HG02571 (cell line): ENCODE data around the gene PRCC.
"Not testable (repeated sequence)": the region's sequence is repeated elsewhere in the genome, so short reads cannot be mapped to it uniquely, and the experiment has no call there.

Experiments used
- ATAC-seq: cut with Tn5 transposase; IDR thresholded peaks from one replicate; pipeline ENCODE4 v1.9.1; 2021; ENCODE audit warnings: mild to moderate bottlenecking, moderate library complexity; ENCODE audit not compliant: unreplicated experiment

PRCC gene

GRCh38 chr1:156744344-156744743 is 23.0 kb upstream of the PRCC start:
- ATAC-seq: no peak

DNA sequence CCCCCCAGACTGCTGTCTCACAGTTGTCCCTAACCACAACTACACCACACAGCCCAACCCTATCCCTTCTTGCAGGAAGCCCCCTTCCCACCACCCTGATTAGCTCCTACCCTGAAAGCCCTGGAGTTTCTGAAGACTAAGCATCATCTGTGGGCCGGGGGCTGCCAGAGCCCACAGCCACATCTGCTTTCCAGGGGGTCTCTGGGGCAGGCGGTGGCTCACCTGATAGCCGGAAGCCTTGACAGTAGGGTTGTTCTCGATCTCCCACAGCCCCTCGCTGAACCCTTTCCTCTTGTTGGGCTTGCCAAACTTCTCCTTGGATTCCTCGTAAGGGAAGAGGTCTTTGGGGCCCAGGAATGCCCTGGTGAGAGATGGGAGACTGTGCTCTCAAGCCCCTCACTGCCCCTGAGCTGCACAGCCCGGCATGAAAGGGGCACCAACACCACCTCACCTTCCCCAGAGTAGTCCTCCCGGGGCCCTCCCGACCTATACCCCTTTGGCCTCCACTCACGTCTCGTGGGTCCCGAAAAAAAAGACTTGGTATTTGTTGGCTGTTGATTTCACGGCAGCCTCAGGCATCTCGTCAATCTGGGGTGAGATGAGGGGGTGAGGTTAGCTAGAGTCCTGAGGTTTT is 22.4 kb upstream of the PRCC start:
- no peak for ATAC-seq

DNA sequence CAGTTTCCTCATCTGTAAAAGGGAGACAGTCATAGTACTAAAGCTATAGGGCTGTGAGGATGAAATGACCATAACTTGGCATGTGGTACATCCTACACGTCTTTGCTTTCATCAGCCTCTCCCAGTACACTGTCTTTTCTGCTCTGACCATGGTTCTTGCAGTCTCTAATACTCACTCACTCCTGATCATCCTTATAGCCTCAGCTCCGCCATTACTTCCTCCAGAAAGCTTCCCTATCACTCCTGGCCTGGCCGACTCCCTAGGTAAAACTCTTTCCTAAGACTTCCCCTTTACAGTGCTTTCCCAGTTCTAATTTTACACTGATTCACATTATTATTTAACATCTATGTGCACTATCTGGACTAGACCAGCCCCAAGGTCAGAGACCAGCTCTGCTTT is 21.5 kb upstream of the PRCC start:
- no peak for ATAC-seq

DNA sequence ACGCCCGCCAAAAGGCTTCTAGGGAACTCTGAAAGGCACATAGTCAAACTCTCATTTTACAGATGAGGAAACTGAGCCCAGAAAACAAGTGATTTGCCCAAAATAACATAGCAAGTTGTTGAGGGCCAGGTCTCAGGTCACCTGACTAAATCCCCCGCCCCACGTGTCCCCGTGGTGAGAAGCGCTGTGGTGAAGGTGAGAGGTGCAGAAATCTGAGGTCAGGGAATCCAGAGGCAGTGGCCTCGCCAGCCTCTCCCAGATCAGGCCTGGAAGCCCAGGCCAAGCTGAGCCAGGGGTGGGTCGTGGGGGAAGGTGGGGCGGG is 21.0 kb upstream of the PRCC start:
- no peak for ATAC-seq

DNA sequence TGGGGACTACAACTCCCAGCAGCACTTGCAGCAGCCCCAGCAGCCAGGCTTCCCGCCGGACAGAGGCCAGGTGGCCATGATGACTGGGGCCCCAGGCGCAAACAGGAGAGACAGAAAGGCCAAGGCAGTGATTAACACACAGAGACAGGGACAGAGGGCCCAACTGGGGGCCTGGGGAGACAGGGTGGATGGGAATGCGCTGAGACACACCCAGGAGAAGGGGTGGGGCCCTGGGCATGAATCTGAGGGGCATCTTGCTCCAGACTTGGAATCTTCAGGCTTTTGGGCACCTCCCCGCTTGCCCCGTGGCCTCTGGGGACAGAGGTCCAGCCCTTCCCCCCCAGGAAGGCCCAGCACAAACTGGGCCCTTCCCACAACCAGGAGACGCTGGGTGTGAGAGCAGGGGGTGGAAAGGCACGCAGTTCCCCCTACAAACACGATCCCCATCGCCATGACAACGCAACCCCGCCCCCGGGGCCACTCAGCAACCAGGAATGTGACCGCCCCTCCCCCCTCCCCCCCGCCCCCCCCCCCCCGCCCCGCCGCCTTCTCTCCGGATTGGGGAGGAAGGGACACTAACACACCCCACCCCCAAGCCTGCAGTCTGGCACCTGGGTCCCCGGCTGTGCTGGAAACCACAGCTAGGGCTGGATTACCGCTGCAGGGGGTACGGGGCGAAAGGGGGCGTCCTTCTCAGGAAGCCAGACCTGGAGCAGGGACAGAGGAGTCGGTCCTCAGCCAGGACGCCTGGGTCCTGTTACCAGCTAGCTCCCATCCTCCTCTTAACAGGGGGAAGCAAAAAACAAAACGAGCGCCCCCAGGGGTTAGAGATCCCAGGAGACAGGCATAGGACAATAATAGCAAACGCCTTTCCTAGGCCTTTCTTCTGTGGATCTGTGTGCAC is 20.4 kb upstream of the PRCC start:
- no peak for ATAC-seq

DNA sequence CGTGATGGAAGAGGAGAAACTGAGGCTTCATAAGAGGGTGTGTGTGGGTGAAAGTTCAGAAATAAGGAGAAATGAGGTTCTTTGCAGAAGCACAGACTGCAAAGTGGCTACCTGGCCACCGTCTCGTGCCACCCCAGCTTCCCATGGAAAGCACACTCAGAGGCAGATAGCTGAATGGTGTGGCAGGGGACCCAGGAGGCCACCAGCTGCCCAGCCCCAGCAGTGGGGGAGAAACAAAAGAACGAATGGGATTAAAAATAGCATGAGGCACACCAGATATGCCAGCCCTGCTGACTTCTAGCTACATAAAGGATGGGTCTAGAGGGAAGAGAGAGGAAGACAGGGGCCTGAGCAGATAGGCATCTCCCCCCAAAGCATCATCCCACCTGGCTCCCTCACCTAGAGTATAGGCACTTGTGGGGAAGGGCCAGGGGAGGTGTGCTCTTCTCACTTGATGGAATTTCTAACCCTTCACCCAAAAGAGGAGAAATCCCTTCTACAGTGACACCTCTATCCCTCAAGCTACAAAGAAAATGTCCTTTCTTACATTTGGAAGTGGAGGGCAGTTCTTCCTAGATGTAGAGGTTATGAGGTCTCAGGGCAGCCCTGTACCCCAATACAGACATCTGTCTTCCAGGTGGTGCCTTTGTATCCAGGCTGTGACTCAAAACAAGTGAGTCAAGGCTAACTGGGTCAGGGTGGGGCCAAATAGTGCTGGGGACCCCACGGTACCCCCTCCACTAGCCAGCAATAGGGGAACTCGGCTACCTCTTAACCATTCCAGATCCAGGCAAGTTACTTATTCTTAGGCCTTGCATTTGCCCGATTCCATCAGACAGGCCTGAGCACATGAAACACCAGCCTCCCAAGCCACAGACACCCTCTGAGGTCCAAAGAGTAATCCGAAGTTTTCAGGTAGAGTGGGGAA is 19.3 kb upstream of the PRCC start:
- no peak for ATAC-seq

- ATAC-seq: no peak
Observed at GRCh38 chr1:156748670-156749418, 18.5 kb upstream of the PRCC start.

DNA sequence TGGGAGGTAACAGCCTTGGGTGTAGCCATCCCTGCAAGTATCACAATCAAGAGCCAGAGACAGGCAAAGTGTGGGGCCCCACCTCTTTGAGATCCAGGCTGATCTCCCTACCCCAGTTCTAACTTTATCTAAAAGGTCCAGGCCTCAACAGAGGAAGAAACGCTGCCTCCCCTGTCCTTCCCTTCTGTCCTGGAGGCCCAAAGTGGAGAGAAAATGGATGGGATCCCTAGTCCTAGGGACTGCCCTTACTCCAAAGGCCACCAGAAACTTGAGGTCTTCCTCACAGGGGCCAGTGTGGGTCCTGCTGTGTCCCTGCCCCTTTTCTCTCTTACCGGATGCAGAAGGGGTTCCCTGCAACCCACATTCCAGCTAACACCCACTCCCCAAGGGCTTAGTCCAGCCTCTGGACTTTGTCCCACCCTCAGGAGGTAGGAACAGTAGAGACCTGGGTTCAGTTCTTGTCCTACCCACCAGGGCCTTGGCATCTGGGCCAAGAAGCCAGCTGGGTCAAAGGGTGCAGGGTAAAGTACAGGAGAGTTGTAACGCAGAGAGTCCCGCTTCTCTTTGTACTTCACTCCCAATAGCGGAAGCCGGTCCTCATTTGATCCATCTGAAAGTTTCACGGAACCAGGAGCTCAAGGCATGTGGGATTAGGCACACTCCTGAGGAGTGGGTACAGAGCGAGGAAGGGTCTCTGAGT is 17.8 kb upstream of the PRCC start:
- no peak for ATAC-seq

DNA sequence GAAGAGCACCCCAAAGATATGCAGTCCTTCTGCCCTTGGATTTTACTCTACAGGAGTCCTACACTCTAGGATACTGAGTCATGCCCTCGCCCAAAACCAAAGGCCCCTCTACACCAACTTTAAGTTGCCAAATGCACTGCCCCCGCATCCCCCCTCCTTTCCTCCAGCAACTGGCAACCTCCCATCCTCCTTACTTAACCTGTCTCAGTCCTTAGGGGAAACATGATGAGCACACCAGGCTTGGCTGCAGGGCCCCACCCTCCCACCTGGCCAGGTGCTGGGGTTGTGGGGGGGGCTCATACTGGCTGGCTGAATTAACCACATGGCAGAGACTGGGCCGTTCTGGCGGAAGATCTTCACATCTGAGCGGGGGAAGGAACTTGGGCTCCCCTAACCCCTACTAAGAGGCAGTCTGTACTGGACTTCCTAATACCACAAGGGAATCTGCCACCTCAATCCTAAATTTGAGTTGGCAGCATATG is 17.1 kb upstream of the PRCC start:
- no peak for ATAC-seq

DNA sequence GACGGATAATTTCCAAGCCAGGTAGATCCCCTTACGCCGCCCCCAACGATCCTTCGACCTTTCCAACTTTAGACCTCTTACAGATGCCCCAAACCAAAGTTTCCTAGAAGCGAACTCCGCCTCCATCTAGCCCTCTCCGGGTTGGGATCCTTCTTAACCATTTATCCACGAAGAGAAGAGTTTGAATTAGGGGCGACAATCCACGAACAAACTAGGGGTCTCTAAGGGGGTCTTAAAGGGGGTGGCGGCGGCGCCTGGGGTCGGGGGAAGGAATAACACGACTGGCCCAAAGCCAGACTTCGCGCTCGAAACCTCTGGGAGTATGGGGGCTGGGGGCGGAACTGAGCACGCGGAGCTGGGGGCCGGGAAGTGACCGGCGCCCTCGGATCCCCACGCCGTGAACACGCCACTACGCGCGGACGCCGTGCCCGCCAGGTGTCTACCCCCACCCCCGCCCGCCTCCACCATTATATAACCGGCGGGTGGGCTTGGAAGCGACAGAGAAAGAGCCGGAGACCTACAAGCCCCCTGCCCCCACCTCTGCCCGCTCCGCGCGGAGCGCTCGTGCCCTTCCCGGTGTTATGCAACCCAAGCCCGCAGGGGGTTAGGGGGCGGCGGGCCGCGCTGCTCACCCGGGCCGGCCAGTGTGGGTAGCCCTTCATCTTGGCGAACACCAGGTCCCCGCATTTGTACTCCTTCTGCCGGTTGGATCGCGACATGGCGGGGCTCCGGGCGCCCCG is 16.5 kb upstream of the PRCC start:
- peak; percentile 7 for ATAC-seq

- ATAC-seq: peak; percentile 10
Observed at GRCh38 chr1:156751451-156751756, 15.9 kb upstream of the PRCC start, which contains the start of gene HDGF. Gene HDGF, minus strand, starts transcription at chr1:156751675. Its CDS starts 246 bp downstream, at chr1:156751429.

DNA sequence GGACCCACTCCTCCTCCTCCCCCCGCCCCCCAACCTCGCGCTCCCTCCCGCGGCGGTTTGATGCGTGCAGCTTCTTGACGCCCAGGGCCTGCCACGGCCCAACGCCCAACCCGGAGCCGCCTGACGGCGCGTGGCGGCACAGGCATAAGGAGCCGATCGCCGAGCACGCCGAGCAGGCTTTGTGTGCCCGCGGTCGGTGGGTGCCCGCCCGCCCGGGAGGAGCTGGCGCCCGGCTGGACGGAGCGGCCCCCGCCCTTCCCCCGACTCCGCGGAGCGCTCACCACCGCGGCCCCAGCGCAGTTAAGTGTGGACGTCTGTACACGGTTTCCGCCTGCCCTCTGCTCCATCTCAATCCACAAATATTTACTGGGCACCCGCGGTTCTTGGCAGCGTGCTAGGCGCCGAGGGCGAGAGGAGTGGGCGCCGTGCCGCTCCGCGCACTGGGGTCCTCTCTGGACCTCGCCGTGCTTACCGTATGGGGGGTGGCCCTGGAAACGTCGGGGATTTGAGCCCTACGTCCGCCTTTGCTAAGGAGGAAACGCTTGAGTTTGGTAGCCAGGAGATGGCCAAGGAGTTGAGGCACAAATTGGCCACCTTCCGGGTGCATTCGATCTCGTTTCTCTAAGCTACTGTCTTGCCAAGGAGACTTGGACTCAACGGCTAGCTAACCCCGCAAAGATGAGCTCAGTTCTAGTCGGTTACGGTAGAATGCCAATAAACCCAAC is 15.4 kb upstream of the PRCC start:
- peak; percentile 62 for ATAC-seq

DNA sequence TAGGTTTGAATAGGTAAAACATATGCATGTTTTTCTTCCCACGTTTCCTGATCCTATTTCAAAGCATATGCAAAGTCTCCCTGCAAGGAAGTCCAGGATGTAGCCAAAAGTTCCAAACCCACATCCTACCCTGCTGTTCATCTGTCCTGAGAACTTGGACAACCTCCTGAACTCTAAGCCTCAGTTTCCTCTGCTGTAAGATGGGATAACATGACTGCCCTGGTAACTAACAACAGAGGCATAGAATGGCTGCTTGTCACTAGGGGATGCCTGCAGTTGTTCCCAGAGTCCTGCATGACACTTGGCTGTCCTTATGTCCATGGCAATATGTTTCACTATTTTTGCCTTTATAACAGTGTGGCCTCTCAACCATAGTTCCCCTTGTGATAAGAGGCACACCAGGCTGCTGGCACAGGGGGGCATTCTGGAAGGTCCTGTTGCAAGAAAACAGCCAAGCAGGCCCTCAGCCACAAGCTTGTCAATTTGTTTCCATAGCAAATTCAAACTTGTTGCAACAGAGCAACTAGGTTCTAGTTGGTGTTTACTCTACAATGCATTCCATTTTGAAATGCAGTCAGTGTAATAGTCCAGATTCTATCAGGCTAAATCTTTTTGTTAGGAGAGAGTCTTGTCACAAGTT is 14.4 kb upstream of the PRCC start:
- no peak for ATAC-seq

GRCh38 chr1:156754219-156754618 is 13.1 kb upstream of the PRCC start:
- no peak for ATAC-seq

- no peak for ATAC-seq
Observed at GRCh38 chr1:156755527-156755950, 11.8 kb upstream of the PRCC start.

DNA sequence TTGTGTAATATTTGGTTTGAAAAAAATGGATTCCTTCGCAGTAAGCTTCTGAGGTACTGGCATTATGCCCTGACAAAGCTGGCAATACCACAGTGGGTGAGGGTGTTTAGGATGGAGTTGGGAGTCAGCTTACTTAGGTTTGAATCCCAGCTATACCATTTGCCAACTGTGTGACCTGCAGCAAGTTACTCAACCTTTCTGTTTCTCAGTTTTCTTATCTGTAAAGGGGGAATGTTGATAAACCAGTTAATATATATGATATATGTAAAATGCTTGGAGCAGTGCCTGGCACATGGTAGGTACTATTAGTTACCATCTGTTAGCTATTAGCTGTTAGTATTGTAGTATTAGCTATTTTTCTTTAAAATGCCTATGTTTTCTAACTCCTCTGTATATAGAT is 11.0 kb upstream of the PRCC start:
- no peak for ATAC-seq

GRCh38 chr1:156757572-156758253 is 9.6 kb upstream of the PRCC start:
- not testable (repeated sequence) for ATAC-seq
